Ramos (cell line): ENCODE data around the gene AMN1.
"Not testable (repeated sequence)": the region's sequence is repeated elsewhere in the genome, so short reads cannot be mapped to it uniquely, and the experiment has no call there.

ENCODE experiments used
- in situ Hi-C: fragments of 300-500 bp; cut with MboI; formaldehyde crosslinking; loops from one replicate; pipeline ENCODE4 v1.14.3; 2022; ENCODE audit warnings: low sequenced_read_pairs; ENCODE audit not compliant: unreplicated experiment

Gene AMN1

DNA sequence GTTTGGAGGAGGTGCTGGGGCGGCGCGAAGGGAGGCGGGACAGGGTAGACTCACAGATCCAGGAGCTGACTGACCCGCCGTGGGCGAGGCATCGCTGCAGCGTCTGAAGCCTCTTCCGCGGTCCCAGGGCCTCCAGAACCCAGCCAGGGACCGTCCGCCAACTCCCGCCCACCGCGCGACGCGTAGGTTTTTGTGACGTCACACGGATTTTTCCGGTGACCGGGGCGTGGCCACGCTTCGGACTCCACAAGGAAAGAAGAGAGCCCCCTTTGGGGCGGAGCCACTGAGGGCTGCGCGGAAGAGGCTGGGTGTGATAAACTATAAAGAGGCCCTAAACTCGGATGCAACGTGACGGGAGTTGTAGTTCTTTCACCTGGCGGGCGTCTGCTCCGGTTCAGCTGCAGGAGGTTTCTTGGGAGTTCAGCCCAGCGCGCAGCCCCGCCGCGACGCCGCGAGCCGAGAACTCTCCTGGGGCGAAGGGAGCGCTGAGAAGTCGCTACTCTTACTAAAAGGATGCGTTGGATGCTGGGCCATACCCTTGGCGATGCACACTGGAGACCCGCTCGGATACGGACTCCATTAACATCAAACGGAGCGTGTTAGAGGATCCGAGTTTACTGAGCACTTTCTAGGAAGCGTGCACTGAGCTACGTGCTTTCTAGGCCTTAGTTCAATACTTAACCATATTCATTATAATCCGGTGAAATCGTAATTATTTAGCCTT, at the start of gene AMN1:
TSS of gene AMN1 (minus strand) at position 105 of the 724 bp plus-strand sequence. CDS start at position 92, 13 bp downstream.
- in situ Hi-C loops, result no loop called here

GRCh38 chr12:31773867-31774266, 45.0 kb upstream of the AMN1 start:
- in situ Hi-C loops, result no loop called here

DNA sequence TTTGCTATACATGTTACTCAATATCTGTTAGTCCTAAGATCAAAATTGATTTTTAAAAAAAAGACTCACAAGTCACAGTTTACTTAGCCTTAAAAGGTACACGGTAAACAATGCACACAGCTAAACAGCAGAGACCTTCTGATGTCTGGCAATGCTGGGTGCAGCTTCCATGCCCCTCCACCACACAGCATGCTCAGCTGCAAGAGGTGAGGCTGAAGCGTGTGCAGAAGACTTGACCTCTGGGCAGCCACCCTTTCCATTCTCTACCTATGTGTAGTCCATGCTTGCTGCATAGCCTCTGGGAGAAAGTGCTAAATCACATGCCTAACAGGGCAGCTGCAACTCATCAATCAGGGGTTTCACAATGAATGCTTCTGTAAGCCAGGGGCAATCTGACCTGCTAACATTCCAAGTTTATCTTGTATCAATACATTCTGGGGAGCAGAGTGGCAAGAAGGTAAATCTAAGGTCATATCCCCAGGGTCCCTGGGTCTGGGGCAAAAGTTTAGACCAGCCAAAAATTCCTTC, 44.5 kb upstream of the AMN1 start:
- in situ Hi-C loops, result no loop called here

DNA sequence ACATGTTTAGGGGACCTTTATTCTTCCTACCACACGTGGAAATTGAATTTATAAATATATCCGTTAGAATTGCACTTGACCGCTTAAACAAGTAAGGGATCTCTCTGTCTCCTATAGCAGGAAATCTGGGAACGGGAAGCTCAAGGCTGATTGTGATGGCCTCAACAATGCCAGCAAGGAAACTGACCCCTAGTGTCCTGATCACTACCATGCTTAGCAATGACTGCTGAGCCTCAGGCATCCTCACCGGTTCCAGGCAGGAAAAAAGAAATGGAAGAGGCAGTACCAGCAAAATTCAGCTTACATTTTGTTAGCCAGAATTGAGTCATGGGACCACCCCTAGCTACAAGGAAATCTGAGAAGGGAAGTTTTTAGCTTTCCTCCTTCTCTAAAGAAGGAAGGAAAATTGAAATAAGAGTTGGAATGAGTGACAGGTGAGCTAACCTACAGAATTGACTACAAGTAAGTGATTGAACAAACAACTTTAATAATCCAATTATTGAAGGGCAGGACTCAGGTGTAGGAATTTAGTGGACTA, 43.9 kb upstream of the AMN1 start:
- in situ Hi-C loops, result no loop called here

DNA sequence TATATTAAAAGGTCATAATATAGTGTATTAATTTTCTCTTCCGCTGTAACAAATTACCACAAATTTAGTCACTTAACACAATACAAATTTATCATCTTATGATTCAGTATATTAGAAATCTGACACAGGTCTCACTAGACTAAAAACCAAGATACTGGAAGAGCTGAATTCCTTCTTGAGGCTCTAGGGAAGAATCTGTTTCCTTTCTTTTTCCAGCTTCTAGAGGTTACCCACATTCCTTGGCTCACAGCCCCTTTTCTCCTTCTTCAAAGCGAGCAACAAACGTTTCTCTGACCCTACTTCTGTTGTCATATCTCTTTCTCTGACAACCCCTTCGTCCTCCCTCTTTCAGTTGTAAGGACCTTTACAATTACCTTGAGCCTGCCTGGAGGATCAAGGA, 43.4 kb upstream of the AMN1 start:
- in situ Hi-C loops, result no loop called here

DNA sequence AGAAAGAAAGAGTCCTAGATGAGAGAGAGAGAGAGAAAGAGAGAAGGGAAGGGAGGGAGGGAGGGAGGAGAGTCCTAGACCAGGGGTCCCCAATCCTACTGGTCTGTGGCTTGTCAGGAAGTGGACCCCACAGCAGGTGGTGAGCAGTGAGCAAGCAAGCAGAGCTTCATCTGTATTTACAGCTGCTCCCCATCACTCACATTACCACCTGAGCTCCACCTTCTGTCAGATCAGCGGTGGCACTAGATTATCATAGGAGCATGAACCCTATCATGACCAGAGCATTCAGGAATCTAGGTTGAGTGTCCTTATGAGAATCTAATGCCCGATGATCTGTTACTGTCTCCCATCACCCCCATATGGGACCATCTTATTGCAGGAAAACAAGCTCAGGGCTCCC, 39.2 kb upstream of the AMN1 start:
- in situ Hi-C loops, result no loop called here

DNA sequence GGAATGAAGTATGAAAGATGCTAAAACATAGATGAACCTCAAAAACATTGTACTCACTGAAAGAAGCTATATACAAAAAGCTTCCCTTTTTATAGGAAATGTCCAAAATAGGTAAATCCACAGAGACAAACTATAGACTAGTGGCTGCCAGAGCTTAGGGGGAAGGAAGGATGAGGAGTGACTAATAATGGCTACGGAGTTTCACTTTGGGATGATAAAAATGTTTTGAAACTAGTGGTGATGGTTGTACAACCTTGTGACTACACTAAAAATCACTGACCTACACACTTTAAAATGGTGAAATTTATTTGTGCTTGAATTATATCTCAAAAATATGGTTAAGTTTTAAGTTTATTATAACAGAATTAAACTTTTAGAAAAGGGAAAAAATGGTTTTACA, 37.1 kb upstream of the AMN1 start:
- in situ Hi-C loops, result no loop called here

DNA sequence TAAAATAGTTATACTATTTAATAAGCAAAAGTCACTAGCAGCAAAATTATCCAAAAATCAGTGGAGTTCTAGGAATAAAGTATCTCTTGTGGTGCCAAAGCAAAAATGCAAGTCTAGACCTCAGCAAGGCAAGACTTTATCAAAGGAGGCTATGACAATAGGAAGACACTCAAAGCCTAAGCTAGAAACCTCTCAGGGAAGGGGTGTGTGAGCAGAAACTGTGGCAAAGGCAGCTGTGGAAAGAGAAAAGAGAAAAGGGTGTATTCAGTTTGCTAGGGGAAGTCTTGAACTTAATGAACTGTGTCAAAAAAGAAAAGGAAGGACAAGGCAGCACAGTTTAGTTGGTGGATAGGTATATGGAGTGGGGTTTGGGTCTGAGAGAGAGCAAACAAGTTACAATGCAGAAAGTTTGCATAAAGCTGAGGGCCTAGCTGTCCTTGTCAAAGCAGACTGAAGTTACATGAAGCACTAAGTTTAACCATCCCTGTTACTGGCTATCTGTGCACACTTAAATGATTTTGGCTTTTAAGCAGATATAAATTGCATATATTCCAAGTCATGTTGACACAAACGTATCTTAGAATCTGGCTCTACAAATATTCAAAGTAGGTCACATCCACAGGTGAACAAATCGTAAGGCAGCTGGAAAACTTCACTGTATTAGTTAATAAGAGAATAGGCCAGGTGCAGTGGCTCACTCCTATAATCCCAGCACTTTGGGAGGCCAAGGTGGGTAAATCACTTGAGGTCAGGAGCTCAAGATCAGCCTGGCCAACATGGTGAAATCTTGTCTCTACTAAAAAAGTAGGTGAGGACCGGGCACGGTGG, 31.0 kb upstream of the AMN1 start:
- in situ Hi-C loops, result no loop called here

DNA sequence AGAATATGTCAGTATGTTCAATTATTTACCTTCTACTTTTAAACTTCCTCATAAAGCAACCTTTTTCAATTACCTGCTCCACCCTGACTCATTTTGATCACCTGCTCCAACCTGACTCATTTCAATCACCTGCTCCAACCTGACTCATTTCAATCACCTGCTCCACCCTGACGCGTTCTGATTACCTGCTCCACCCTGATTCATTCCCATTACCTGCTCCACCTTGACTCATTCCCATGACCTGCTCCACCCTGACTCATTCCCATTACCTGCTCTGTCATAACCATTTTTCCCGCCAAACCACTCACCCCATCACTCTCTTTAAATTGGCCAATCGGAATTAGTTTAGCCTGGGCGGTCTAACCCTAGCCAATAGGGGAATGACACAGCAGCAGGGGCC, 29.5 kb upstream of the AMN1 start:
- in situ Hi-C loops, result not testable (repeated sequence)

DNA sequence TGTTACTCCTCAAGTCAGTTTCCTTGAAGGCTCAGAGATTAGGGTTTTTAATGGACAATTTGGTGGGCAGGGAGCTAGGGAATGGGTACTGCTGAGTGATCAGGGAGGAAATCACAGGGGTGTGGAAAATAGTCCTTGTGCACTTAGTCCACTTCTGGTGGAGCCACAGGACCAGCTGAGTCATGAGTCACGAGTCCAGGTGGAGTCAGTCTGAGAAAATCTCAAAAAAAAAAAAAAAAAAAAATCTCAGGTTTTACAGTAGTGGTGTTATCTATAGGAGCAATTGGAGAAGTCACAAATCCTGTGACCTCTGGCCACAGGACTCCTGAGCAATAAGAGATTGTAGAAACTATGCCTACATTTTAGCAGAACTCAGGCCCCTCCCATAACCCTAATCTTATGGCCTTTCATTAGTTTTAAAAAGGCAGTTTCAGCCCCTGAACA, 28.2 kb upstream of the AMN1 start:
- in situ Hi-C loops, result no loop called here

DNA sequence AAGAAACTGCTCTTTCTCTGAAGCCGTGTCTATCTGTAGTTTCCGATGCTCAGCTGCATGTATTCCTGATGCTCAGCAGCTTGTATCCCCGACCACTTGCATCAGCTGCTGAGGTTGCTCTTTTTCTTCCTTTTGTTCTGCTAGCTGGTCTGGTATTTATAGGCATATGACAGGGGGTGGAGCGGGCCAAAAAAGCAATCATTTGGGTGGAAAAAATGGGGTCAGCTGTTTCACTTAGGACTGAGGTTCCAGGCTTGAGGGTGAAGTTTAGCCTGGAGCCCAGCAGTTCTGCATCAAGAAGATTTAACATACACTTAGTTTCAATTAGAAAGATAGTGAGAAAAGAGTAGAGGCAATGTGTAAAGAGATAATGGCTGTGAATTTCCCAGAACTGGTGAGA, 23.6 kb upstream of the AMN1 start:
- in situ Hi-C loops, result no loop called here

GRCh38 chr12:31751085-31751484, 22.3 kb upstream of the AMN1 start:
- in situ Hi-C loops, result no loop called here

DNA sequence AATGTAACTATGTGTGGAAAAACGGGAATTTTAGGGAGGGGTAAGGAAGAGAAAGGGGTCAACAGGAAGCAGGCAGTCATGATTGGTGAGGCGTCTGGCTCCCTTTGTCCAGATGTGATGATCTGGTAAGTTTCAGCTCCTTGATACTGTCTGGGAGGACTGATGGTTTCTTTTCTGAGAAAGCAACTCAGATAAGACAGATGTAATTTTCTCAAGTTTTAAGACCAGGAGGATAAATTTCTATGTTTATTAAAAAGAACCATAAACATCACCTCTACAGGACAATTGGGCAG, 21.9 kb upstream of the AMN1 start:
- in situ Hi-C loops, result no loop called here

DNA sequence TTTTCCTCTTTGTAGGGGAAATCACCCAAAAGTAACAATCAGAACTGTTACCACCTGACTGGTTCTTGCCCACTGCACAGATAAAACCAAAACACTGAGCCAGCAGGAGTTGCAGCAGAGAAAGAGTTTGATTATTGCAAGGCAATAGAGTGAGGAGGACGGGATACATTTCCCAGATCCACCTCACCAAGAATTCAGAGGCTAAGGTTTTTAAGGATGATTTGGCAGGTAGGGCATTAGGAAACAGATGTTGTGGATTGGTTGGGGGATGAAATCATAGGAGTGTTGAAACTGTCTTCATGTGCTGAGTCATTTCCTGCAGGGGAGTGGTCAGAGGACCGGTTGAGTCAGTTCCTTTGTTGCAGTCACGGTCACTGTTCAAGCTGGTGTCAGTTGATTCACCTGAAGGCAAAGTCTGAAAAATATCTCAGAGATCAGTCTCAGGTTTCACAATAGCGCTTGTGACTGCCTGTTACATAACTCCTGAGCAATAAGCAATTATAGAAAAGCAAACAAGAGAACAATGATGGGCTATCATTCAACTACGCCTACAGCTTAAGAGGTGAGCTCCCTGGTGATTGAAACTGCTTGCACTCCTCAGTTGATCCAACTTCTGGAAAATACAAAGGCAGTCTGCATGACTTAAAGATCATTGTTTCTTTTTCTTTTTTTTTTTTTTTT, 20.3 kb upstream of the AMN1 start:
- in situ Hi-C loops, result no loop called here

DNA sequence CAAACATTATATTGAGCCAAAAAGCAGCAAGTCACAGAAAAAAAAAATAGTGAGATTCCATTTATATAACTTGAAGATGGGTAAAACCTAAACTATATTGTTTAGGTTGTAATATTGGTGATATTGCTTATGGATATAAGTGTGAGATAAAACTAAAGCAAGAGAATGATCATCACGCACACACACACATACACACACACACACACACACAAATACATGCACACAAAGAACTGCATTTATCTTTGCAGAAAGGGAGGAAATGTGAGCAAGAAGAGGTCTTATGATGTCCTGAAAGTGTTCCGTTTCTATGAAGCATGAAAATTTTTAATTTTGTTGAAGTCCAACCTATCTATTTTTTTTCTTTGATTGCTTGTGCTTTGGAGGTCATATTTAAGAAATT, 16.4 kb upstream of the AMN1 start:
- in situ Hi-C loops, result no loop called here

GRCh38 chr12:31744363-31744762, 15.5 kb upstream of the AMN1 start:
- in situ Hi-C loops, result not testable (repeated sequence)

- in situ Hi-C loops, result no loop called here
Measured at GRCh38 chr12:31742891-31743290, 14.1 kb upstream of the AMN1 start.

- in situ Hi-C loops, result no loop called here
Measured at GRCh38 chr12:31740628-31741027, 11.8 kb upstream of the AMN1 start.

- in situ Hi-C loops, result no loop called here
Measured at GRCh38 chr12:31737763-31738162, 8.9 kb upstream of the AMN1 start.

GRCh38 chr12:31737345-31737744, 8.5 kb upstream of the AMN1 start:
- in situ Hi-C loops, result no loop called here

- in situ Hi-C loops, result no loop called here
Measured at GRCh38 chr12:31736472-31736871, 7.7 kb upstream of the AMN1 start.
